ENCODE results near the gene CDC42EP4.

DNA sequence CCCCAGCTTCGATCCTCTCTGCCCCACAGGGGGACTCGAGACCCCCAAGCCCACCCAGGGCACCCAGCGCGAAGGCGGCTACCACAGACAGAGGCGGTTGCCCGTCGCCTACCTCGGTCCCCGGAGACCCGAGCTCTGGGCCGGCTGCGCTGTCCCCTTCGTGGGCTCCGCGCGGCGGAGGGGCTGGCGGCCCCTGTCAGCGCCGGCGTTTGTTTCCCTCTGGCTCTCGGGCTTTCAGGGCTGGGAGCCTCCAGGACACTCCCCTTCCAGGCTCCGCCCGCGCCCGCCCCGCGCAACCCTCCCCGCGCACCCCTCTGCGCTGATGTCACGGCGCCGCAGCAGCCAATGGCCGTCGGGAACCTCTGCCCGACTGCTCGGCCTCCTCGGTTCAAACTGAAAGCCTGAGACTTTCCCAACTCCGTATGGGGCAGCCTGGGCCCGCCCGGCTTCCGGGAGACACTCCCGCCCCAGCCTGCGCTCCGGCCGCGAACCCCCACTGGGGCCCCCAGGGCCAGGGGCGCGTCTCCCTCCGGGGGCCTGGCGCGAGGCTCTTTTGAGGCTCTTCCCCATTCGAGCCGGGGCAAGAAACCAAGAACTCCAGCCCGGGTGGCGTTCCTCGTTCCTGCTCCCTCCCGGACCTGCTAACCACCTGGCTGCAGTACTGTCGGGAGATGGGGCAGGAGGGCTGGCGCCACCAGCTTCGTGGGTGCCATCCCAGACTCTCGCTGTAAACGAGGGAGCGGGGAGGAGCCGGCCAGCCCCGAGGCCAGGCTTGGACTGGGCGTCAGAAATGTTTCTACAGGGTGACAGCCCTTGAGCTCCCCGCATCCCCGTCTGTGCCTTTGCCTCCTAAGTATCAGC lies at the start of gene CDC42EP4:
- TF ChIP-seq, protein P1, sequence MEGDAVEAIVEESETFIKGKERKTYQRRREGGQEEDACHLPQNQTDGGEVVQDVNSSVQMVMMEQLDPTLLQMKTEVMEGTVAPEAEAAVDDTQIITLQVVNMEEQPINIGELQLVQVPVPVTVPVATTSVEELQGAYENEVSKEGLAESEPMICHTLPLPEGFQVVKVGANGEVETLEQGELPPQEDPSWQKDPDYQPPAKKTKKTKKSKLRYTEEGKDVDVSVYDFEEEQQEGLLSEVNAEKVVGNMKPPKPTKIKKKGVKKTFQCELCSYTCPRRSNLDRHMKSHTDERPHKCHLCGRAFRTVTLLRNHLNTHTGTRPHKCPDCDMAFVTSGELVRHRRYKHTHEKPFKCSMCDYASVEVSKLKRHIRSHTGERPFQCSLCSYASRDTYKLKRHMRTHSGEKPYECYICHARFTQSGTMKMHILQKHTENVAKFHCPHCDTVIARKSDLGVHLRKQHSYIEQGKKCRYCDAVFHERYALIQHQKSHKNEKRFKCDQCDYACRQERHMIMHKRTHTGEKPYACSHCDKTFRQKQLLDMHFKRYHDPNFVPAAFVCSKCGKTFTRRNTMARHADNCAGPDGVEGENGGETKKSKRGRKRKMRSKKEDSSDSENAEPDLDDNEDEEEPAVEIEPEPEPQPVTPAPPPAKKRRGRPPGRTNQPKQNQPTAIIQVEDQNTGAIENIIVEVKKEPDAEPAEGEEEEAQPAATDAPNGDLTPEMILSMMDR (conservative IDR thresholded peaks at IDR 0.05), result no peak
- peak; percentile 31; the same call in 1 of the 2 replicates for TF ChIP-seq ZFX (IDR thresholded peaks at IDR 0.05)
